Measurements from ENCODE around the gene CX3CR1.
"Not testable (repeated sequence)": the region's sequence is repeated elsewhere in the genome, so short reads cannot be mapped to it uniquely, and the experiment has no call there.

CX3CR1 gene

DNA sequence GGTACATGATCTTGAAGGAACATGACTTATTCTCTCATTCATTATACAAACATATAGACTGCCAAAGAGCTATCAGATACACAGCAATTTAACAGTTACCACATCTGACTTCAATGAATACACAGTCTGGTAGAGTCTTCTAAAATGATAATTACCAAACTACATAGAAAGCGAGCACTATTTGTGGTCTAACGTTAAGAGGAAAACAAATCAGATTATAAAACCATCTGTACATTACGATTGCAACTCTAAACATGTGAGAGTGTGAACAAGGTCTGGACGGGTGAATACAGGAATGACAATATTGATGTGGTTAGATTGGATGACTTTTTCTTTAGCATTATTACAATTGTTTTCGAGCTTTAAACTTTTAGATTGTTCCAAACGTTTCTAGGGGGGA lies 16.3 kb downstream of the CX3CR1 start:
- DNase-seq = no peak

GRCh38 chr3:39262846-39263245 lies 17.0 kb downstream of the CX3CR1 start:
- DNase-seq = no peak

DNA sequence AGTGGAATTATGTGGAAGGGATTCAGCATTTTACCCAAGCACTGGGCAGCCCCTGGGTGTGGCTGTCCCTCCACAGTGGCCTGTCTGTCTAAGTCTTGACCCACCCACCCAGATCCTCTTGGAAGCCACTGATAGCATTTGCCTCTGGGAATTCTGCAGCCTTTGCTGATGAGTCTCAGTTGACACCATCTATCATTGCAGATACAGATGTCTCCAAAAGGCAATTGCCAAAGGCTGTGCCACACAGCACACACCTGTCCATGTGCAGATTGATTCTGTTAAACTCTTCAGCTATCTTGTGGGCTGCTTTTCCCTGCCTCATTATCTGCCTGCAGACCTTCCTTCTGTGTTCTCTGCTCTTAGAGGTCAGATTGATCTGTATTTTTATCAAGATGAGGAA lies 18.1 kb downstream of the CX3CR1 start:
- no peak for DNase-seq

DNA sequence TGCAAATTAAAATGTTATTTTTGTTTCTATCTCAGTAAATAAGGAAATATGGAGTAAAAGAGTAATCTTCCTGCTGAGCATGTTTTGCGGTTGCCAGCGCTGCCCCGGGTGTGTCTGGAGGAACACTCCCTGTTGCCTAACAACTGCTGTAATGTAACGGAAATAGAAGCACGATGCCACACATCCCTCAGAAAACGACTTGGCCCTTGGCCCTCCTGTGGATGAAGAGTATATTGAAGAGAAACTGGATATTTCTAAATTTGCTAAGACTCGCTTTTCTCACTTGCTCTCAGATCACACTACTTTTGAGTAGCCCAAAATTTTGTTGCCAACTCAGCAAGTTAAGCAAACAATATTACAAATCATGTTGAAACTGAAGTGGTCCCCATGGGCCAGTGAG lies 18.9 kb downstream of the CX3CR1 start:
- peak; percentile 77 for DNase-seq

- DNase-seq = no peak
Measured at GRCh38 chr3:39260318-39260717, 19.5 kb downstream of the CX3CR1 start.

GRCh38 chr3:39255503-39256325 lies 24.1 kb downstream of the CX3CR1 start:
- DNase-seq = peak; percentile 16

DNA sequence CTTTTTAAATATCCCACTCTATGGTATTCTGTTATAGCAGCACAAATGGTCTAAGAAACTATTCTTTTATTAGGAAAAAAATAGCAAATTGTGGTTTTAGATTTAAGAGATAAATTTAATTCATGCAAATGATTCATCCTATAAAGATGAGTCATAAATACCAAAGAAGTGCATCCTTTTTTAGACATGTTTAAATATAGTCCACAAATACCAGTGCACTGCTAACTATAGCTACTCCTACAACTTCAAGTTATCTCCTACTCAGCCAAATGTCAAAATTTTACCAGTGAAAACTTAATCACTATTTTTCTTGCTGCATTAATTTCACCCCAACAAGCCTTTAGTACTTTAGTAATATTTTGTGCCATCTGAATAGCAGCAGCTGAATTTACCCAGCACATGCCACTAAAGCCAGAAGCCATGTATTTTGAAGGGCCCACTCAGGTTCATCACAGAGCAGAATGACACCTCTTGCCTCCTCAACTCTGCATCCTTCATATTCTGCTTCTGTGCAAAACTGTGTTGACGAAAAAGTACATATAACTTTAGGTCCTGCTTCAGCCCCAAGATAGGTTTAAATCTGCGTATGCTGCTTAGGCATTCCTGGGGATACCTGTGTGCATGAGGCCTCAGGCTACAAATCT lies 24.9 kb downstream of the CX3CR1 start:
- no peak for DNase-seq

DNA sequence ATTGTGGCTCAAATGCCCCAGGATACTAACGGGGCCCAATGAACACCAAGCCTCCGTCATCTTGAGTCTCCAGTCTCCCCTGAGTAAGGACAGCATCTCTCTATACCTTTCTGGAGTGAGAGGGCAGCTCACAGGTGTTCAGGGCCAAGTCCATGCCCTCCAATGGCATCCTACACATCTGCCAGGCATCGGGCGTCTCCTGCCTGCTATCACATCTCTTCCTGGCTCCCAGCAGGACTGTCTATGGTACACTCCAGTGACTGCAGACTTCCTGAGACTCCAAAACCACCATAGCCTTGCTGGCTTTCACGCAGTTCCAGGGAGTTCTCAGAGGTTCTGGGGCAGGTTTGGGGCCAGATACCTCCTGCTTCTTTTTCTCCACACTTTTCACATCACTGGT lies 28.3 kb downstream of the CX3CR1 start:
- no peak for DNase-seq

DNA sequence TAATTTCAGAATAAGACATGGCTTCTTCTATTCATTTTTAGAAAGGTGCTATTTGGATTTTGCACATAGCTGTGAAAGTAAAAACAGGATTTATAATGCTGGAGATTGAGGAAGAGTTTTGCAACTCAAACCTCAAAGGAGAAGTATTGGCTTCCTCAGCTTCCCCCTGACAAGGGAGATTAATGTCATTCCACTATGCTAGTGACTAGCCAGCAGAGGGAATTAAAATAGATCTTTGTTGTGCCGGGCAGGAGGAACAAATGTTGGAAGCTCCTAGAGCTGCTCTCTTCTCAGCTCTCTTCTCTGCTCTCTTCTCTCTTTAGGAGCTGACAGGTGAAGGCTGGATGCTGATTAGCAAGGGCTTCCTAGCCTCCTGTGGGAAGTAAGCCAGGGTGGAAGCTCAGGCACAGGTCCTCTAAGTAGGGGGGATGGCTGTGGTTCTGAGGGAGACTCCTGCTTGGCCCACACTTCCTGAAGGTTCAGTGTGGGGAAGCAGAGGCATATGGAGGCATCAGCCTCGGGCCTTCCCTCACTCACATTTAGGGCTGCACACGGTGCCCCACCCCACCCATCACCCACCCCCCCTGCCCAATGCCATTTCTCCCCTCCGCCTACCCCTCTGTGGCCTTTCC lies 29.6 kb downstream of the CX3CR1 start:
- DNase-seq = no peak

DNA sequence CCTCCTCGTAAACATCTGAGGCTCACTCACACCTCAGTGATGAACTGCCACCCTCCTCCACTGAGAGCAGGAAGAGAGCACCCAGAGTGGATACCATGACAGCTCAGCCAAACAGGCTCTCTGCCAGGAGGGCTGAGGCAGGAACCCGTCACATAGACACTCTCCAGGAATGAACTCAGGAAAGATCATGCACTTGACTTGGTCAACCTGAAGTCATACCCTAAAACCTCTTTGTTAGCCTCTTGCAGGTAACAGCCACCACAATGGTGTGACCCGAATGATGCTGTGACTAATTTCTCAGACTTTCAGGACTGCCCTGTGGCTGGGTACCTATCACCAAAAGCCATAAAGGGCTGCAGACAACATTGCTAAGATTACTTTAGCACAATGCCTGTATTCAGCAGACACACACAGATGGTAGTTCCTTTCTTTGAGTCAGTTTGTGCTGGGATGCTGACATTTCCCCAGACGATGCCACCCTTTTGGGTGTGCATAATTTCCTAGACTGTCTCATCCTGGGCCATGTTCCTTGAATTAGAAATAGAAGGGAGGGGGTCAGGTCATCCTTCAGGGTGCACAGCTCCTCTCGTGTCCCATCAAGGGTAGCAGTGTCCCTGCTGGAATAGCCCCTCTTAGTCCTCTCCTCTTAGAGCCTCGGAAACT lies 30.3 kb downstream of the CX3CR1 start:
- peak; percentile 22 for DNase-seq

- no peak for DNase-seq
Measured at GRCh38 chr3:39241561-39241960, 38.3 kb downstream of the CX3CR1 start.

- DNase-seq = no peak
Measured at GRCh38 chr3:39237027-39237426, 42.8 kb downstream of the CX3CR1 start.

DNA sequence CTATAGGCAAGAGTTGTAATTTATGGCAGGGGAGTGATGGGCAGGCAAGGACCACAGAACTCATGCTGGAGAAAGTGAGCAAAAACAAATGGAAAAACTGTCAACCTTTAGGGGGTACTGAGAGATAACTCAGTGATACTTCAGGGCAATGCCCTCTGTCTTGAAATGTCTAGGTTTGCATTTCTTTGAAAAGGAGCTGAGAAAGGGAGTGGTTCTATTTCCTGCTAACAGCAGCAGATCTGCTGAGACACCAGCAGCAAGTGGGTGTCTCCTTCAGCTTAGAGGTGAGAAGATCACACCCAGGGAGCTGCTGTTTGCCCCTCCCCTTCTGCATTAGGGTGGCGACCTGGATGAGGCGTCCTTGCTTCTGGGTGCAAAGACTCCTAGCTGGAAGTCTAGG lies 45.2 kb downstream of the CX3CR1 start:
- peak; percentile 21 for DNase-seq

GRCh38 chr3:39232859-39233258 lies 47.0 kb downstream of the CX3CR1 start:
- no peak for DNase-seq

- no peak for DNase-seq
Measured at GRCh38 chr3:39230453-39230852, 49.4 kb downstream of the CX3CR1 start.

GRCh38 chr3:39228496-39228895 lies 51.3 kb downstream of the CX3CR1 start:
- no peak for DNase-seq

GRCh38 chr3:39227596-39227995 lies 52.2 kb downstream of the CX3CR1 start:
- DNase-seq = not testable (repeated sequence)

DNA sequence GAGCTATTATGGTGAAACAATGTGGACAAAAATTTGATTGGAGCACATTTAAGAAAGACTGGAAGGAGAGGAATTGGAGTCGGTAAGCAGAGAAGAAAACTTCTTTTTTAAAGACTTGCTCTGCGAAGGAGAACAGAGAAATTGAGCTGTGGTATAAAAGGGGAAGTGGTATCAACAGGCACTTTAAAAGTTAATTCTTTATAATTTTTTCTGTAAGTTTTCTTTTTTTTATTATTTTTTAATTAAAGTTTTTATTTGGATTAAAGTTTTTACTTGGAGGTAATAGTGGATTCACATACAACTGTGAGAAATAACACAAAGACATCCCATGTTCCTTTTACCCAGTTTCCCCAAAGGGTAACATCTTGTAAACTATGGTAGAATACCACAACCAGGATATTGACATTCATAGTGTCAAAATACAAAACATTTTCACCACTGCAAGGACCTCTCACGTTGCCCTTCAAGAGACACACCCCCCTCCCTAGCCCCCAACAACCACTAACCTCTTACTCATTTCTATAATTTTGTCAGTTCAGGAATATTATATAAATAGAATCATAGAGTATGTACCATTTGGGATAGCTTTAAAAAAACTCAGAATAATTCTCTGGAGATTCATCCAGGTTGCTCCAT lies 53.6 kb downstream of the CX3CR1 start:
- no peak for DNase-seq

DNA sequence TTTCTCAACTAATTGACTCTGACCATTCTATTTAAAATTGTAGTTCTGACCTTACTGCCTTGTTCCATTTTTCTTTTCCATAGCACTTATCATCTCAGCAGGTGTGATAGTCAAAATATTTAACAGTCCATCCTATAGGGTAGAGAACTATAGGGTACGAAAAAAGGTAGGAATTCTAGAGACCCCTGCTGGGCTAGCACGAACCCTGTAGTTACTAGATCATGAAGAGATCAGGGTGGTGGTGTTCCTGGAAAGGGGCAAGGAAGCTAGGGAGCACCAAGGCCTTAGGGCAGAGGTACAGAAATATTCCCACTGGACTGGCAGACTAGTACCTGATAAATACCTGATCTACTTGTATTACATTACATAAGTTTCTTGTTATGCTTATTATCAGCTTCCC lies 55.5 kb downstream of the CX3CR1 start:
- DNase-seq = no peak

GRCh38 chr3:39222939-39223338 lies 56.9 kb downstream of the CX3CR1 start:
- DNase-seq = no peak

DNA sequence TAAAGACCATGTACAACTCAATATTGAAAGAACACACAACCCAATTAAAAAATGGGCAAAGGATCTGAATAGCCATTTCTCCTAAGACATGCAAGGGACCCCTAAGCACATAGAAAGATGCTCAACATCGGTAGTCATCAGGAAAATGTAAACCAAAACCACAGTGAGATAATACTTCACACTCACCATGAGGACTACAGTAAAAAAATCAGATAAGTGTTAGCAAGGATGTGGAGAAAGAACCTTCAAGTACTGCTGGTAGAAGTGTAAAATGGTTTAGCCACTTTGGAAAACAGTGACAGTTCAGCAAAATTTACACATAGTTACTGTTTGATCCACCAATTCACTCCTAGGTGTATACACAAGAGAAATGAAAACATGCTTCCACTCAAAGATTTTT lies 57.4 kb downstream of the CX3CR1 start:
- no peak for DNase-seq

DNA sequence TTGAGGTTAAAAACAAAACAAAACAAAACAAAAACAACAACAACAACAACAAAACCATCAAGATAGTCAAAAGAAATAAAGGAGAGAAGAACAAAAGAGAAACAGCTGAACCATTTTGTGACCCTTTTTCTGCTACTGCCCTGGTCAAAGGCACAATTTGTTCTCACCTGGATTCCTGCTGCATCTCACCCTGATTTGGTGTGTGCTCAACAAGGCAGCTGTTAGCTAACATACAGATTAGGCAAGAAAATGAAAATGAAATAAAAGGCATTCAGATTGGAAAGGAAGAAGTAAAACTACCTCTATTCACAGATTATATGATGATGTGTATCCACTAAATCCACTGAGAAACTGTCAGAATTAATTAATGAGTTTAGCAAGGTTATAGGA lies 58.7 kb downstream of the CX3CR1 start:
- no peak for DNase-seq

Measured in activated CD4-positive, alpha-beta T cell treated with anti-CD3 and anti-CD28 coated beads, Interleukin-10, Interleukin-2, amounts not matched to agents 100 ng/mL and 50 ng/mL, durations not matched to agents 16 hours and 8 hours (primary cell).